NCI-H187 treated with DMSO at 0.1 percent for 48 hours (cell line): Measurements from ENCODE around the gene ANK3.
A peak's percentile ranks its signal among the peaks of the same experiment; 100 is the strongest.

Experiments used
- DNase-seq: peaks from one replicate; lab custom pipeline; 2025; lab: John Stamatoyannopoulos, UW

Gene ANK3

GRCh38 chr10:60031183-60031582 lies 358.5 kb downstream of the ANK3 start:
- no peak for DNase-seq

DNA sequence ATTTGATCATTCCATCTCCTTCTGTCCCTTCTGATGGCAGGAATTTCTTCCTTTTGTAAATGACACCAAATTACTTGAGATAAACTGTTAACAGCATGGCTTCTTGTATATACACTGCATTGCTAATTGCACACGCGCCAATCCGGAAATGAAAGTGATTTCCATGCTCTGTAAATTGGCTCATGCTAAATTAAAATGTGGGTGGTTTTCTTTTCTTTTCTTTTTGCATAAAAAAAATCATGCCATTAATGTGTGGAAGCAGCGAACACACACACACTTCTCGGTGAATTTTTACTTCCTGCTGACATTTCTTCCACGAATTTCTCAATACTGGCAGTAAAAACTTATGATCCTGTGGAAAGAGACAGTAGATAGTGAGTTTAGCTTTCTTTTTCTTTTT lies 360.2 kb downstream of the ANK3 start:
- DNase-seq, result no peak

GRCh38 chr10:60028081-60028480 lies 361.6 kb downstream of the ANK3 start:
- DNase-seq, result no peak

DNA sequence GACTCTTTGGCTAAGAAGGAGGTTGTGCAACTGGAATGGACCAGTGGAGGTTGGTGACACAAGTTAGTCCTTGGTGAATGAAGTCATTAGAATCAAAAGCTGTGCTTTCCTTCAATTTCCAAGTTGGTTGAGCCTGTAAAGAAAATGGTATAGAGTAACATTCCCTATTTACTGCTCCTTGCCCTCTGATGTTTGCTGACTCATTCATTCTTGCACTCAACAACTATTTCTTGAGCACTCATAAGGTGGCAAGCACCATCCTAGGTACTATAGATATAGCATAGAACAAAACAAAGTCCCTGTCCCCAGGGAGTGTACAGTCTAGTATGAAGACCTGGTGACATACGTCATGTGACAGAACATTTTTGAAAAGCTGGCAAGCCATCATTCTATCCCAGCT lies 364.4 kb downstream of the ANK3 start:
- DNase-seq, result no peak

DNA sequence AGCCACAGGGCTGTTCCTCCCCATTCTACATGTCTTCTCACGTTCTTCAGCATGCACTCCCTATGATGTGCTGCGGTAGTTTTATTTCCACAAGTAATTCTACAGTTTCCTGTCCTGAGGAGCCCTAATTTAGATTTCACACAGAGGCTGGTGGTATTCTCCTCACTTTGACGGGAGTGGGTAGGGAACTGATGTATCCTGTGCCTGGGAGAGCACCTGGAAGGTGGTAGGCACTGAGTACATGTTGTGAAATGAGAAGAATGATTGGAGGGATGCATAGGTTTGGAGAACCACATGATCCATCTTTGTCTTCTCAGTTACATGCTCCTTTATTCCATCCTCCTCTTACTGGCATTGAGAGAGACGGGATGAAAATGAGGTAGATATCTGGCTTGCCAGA lies 365.2 kb downstream of the ANK3 start:
- no peak for DNase-seq

DNA sequence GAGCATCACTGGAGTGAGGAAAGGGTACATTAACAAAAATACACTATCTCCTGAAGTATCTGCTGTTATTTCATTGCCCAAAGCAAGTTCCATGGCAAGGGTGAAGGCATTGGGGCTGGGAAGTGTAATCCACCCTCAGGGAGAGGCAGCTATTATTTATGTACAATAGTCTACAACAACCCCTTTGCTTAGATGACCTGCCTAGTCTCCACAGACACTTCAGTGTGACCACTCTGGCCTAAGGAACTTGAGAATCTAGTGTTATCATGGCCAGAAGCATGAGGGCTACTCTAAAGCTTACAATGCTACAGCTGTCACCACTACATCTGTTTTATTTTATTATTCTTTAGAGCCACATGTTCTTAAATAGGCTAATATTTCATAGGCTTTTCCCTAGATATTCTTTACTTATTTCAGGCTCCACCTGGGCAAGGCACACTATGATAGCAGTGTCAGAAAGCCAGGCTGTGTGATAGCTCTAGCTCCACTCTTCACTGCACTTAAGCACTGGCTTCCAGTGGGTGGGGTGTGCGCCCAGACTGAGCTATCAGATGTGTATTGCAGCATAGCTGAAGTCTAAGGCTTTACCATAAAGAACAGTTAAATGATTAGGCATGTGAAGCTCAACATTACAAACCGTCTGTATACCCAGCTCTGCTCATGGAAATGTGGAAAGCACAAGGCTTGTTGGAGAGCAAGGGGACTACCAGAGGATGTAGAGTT lies 366.4 kb downstream of the ANK3 start:
- DNase-seq, result no peak

- no peak for DNase-seq
Measured at GRCh38 chr10:60021361-60021760, 368.3 kb downstream of the ANK3 start.

DNA sequence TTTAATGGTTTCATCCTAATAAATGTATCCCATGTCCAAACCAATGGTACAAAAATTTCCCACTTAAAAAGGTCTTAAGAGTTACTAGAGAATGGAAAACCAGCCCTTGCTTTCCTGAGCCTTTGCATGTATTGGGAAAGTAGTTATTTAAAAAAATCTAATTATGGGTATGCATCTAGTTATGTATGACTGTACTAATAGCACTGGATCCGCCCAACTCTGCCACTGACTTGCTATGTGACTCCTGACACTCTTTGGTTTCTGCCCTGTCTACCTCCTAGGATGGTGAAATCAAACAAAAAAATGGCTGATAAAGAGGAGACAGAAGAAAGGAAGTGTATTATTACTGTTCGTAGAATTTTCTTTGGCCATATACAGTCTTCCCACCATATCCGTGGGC lies 372.9 kb downstream of the ANK3 start:
- DNase-seq, result no peak

DNA sequence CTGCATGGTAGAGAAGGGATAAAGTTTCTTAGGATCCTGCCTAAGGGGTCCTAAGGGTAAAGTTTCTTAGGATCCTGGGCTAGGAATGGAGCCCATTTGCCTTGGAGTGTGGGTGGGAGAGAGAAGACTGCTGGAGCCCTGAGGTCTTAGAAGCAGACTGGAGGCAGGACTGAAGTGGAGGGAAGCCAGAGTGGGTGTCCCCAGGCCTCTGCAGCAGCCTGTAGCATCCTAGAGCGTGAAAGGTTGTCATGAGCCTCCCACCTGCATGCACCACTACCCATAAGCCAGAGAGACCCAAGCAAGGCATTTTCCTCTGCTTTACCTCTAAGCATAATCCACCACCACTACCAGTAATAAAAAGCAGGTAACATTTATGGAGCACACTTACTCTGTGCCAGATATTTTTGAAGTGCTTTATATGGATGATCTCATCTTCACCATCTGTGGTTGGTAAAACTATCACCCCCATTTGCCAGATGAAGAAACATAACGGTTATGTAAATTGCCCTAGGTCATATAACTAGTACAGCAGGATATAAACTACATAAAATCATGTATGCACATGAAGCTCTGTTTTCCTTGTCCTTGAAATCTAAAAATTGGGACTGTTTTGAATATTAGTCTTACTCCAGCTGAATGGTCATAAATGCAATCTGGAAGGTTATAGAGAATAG lies 379.8 kb downstream of the ANK3 start:
- no peak for DNase-seq

- no peak for DNase-seq
Measured at GRCh38 chr10:60009276-60009675, 380.4 kb downstream of the ANK3 start.

DNA sequence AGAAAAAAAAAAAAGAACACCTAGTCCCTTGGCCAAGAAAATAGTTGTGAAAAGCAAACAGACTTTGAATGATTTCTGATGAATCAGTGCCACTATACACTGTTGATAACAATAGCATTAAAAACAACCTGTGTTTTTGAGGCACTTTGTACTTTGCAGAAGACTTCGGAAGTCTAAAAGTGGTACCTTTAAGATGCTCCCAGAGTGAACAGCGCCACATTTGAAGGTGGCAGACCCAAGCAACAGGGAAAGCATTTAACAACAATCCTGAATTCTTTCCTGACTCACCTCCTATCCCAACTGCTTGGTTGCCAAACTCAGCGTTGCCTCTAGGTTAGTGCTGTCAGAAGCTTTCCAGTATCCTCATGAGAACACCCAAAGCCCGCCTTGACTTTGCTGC lies 380.9 kb downstream of the ANK3 start:
- DNase-seq, result no peak

- DNase-seq, result no peak
Measured at GRCh38 chr10:60006062-60006461, 383.6 kb downstream of the ANK3 start.

DNA sequence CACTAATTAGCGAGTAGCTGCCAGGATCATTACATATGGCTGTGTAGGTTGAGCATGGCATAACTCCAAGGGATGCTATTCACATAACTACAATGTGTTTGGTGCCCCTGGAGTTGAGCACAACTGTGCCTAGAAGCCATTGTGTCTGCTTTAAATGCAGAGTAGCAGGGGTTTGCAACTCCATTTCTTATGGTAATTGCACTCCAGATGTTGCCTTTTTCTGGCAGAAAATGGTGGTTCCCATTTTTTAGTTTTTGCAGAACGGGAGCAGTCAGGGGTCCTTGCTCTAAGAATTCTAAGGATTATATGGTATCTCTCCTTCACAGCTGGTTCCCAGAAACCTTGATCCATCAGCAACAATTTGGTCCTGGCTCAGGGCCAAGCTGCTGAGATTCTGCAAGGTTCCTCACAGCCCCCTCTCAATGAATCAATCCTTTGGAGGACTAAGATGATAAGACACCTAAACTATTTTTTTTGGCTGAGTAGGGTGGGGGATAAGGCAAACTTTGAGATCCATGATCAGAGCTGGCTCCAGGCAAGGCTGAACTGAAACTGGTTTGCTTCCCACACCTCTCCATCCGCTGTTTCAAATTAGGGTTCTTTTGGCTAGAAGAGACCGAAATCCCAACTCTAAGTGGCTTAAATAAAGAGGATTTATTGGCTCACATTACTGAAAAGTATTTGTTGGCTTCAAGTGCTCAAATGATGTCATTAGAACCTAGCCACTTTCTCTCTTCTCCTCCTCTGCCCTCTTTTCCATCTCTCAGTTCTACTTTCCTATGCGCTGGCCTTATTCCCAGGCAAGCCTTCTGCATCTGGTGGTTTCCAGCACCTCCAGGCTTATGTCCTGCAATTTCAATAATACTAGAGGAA lies 385.8 kb downstream of the ANK3 start:
- DNase-seq, result no peak

DNA sequence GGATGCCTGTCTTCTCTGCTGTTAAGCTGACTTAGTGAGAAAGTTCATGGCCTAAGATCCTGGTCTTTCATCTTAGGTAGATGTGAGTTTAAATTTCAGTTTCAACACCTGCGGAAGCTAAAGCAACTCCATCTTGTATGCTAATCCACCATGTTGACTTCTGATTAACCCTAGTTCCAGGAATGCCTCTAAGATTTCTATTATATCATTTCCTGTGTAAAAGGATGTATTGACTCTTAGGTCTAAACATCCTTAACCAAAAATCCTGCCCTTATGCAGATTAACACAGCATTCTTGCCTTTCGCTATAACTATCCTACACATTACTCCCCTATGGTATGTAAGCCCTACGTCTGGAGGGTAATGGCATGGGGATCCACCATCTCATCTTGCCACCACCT lies 388.9 kb downstream of the ANK3 start:
- no peak for DNase-seq

GRCh38 chr10:59997827-59998525 lies 391.7 kb downstream of the ANK3 start:
- DNase-seq, result no peak

DNA sequence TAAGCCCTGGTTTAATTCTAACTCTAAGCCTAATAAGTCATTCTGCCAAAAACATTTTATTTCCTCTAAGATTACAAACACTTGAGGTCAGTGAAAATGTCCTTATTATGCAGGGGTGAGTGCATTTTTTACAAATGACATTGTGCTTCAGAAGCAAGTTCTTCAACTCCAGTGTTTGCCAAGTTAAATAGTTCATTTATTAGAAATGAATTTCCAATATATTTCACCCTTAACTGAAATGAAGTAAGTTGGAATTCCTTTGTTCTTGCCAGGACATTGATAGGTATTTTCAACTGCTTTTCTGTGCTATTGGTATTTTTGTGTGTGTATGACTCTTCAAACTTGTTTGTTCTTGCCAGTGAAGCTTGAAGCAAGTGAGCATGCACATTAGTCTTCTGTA lies 393.8 kb downstream of the ANK3 start:
- DNase-seq, result no peak

GRCh38 chr10:59993931-59994330 lies 395.7 kb downstream of the ANK3 start:
- no peak for DNase-seq

- DNase-seq, result peak; percentile 81
Measured at GRCh38 chr10:59991661-59992060, 398.0 kb downstream of the ANK3 start.

- peak; percentile 5 for DNase-seq
Measured at GRCh38 chr10:59991117-59991516, 398.6 kb downstream of the ANK3 start.

DNA sequence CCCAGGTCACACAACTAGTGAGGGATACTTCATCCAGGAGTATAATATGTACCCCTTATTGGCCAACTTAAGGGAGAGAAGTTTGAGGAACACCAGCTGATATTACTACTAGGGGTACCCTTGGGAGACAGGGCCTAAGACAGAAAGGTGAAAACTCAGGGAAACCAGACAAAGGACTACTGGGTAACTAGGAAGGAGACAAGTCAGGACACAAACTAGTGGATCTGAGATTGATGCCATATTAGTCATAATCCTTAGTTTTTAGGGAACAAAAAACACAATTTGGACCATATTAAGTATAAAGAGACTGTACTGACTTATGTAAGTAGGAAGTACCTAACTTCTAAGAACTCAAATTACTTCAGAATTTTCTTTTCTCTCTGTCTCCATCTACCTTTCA lies 404.0 kb downstream of the ANK3 start:
- no peak for DNase-seq

GRCh38 chr10:59984415-59984814 lies 405.3 kb downstream of the ANK3 start:
- no peak for DNase-seq

- no peak for DNase-seq
Measured at GRCh38 chr10:59980356-59980755, 409.3 kb downstream of the ANK3 start.
